ENCODE results near the gene RTF2. TPM values are rescaled to one million over a fixed set of nuclear protein-coding genes. Genes with fewer than 3 reads are reported as not detected.

Gene RTF2
- total and polyA plus RNA-seq, 2 of the 13 experiments (the other 11 are each of a cell fraction or from before 2014, with no cell fraction given): 81.8 to 142 TPM

- TF ChIP-seq, protein P1, sequence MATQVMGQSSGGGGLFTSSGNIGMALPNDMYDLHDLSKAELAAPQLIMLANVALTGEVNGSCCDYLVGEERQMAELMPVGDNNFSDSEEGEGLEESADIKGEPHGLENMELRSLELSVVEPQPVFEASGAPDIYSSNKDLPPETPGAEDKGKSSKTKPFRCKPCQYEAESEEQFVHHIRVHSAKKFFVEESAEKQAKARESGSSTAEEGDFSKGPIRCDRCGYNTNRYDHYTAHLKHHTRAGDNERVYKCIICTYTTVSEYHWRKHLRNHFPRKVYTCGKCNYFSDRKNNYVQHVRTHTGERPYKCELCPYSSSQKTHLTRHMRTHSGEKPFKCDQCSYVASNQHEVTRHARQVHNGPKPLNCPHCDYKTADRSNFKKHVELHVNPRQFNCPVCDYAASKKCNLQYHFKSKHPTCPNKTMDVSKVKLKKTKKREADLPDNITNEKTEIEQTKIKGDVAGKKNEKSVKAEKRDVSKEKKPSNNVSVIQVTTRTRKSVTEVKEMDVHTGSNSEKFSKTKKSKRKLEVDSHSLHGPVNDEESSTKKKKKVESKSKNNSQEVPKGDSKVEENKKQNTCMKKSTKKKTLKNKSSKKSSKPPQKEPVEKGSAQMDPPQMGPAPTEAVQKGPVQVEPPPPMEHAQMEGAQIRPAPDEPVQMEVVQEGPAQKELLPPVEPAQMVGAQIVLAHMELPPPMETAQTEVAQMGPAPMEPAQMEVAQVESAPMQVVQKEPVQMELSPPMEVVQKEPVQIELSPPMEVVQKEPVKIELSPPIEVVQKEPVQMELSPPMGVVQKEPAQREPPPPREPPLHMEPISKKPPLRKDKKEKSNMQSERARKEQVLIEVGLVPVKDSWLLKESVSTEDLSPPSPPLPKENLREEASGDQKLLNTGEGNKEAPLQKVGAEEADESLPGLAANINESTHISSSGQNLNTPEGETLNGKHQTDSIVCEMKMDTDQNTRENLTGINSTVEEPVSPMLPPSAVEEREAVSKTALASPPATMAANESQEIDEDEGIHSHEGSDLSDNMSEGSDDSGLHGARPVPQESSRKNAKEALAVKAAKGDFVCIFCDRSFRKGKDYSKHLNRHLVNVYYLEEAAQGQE (IDR thresholded peaks at IDR 0.05; ENCODE audit: borderline replicate concordance in 1 of 2, low read depth in 1 of 2, low read length in 2 of 2): no peak
- peak; percentile 42; the same call in 1 of the 2 replicates for TF ChIP-seq ATF3 (CRISPR knock-in tag; IDR thresholded peaks at IDR 0.05)
- TF ChIP-seq MED1 (CRISPR knock-in tag; IDR thresholded peaks at IDR 0.05): peak; percentile 91
- no peak for TF ChIP-seq ZNF367 (CRISPR knock-in tag; IDR thresholded peaks at IDR 0.05; ENCODE audit: borderline replicate concordance)
- no peak for TF ChIP-seq SNRNP70 (IDR thresholded peaks at IDR 0.05; ENCODE audit: low read depth, low read length)
- peak; percentile 67 for TF ChIP-seq NFYB (CRISPR knock-in tag; IDR thresholded peaks at IDR 0.05)
- TF ChIP-seq ARID4A (CRISPR knock-in tag; IDR thresholded peaks at IDR 0.05; ENCODE audit: borderline replicate concordance): peak; percentile 100
- TF ChIP-seq MAFG (CRISPR knock-in tag; IDR thresholded peaks at IDR 0.05): no peak
- TF ChIP-seq, protein P2, sequence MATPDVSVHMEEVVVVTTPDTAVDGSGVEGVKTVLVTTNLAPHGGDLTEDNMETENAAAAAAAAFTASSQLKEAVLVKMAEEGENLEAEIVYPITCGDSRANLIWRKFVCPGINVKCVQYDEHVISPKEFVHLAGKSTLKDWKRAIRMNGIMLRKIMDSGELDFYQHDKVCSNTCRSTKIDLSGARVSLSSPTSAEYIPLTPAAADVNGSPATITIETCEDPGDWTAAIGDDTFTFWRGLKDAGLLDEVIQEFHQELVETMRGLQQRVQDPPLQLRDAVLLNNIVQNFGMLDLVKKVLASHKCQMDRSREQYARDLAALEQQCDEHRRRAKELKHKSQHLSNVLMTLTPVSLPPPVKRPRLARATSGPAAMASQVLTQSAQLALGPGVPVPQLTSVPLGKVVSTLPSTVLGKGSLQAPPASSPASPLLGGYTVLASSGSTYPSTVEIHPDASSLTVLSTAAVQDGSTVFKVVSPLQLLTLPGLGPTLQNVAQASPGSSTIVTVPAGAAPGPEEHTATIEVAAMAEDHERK (CRISPR knock-in tag; IDR thresholded peaks at IDR 0.05; ENCODE audit: low read depth): peak; percentile 100
- TF ChIP-seq ZNF770 (CRISPR knock-in tag; IDR thresholded peaks at IDR 0.05): no peak
- no peak for TF ChIP-seq HNRNPK (IDR thresholded peaks at IDR 0.05; ENCODE audit: low read depth, low read length, poor library complexity, severe bottlenecking)
- TF ChIP-seq FOXA3 (CRISPR knock-in tag; IDR thresholded peaks at IDR 0.05): peak; percentile 84
- TF ChIP-seq ZSCAN20 (CRISPR knock-in tag; IDR thresholded peaks at IDR 0.05; ENCODE audit: borderline replicate concordance): no peak
- peak; percentile 100 for TF ChIP-seq ZNF563 (CRISPR knock-in tag; IDR thresholded peaks at IDR 0.05)
- no peak for TF ChIP-seq SNAI1 (CRISPR knock-in tag; IDR thresholded peaks at IDR 0.05; ENCODE audit: borderline replicate concordance)
- peak; percentile 51; the same call in 1 of the 2 replicates for TF ChIP-seq HNF4A (CRISPR knock-in tag; IDR thresholded peaks at IDR 0.05)
Observed at GRCh38 chr20:56468316-56469076, at the start of gene RTF2 (continued).
